Uterus (tissue), 2 donors: ENCODE measurements around the gene NEMF.
"Not testable (repeated sequence)": the region's sequence is repeated elsewhere in the genome, so short reads cannot be mapped to it uniquely, and the experiment has no call there.

ENCODE experiments used
- CTCF ChIP-seq, 4 experiments: fragments of 200-600 bp in 2 of 4; fragments of 450-650 bp in 2 of 4; sonication (generic) in 2 of 4; IDR thresholded peaks; one replicate each; pipeline ENCODE4 v1.5.1; 2016 to 2019; ENCODE audit warnings: antibody characterized with exemption in 4 of 4, mild to moderate bottlenecking in 2 of 4, moderate library complexity in 1 of 4
- POLR2A ChIP-seq, 2 donors: fragments of 450-650 bp; IDR thresholded peaks; one replicate each; pipeline ENCODE4 v1.6.1; 2016; ENCODE audit warnings: antibody characterized with exemption in 2 of 2, mild to moderate bottlenecking in 1 of 2, moderate library complexity in 1 of 2

- TF ChIP-seq CTCF, POLR2A (IDR thresholded peaks at IDR 0.05): not testable (repeated sequence)
Measured at GRCh38 chr14:49746476-49746875, 106.1 kb downstream of the NEMF start.
